OCI-M2 (cell line): ENCODE data around the gene LDB1.
A peak's percentile ranks its signal among the peaks of the same experiment; 100 is the strongest.

Source experiments
- DNase-seq: peaks from one replicate; lab custom pipeline; 2025; ENCODE audit not compliant: unreplicated experiment; lab: John Stamatoyannopoulos, UW

The LDB1 gene

GRCh38 chr10:102113956-102114857 is 6.0 kb downstream of the LDB1 start:
- no peak for DNase-seq

- DNase-seq, result no peak
Observed at GRCh38 chr10:102113261-102113955, 6.8 kb downstream of the LDB1 start.

GRCh38 chr10:102112210-102112817 is 7.9 kb downstream of the LDB1 start:
- peak; percentile 91 for DNase-seq

- DNase-seq, result no peak
Observed at GRCh38 chr10:102111276-102111675, 8.9 kb downstream of the LDB1 start.

- no peak for DNase-seq
Observed at GRCh38 chr10:102109166-102110116, 10.7 kb downstream of the LDB1 start.

GRCh38 chr10:102106998-102107397 is 13.2 kb downstream of the LDB1 start:
- DNase-seq, result no peak

- DNase-seq, result no peak
Observed at GRCh38 chr10:102102421-102102820, 17.7 kb downstream of the LDB1 start.

- no peak for DNase-seq
Observed at GRCh38 chr10:102101152-102101551, 19.0 kb downstream of the LDB1 start.

GRCh38 chr10:102096449-102096848 is 23.7 kb downstream of the LDB1 start:
- no peak for DNase-seq

- DNase-seq, result no peak
Observed at GRCh38 chr10:102090772-102091171, 29.4 kb downstream of the LDB1 start.

GRCh38 chr10:102086196-102086595 is 34.0 kb downstream of the LDB1 start:
- DNase-seq, result no peak

- no peak for DNase-seq
Observed at GRCh38 chr10:102085336-102085735, 34.8 kb downstream of the LDB1 start.

GRCh38 chr10:102083541-102083940 is 36.6 kb downstream of the LDB1 start:
- DNase-seq, result no peak

- DNase-seq, result peak; percentile 55
Observed at GRCh38 chr10:102072673-102073527, 47.3 kb downstream of the LDB1 start.

- no peak for DNase-seq
Observed at GRCh38 chr10:102069071-102069470, 51.1 kb downstream of the LDB1 start.

GRCh38 chr10:102068216-102068615 is 52.0 kb downstream of the LDB1 start:
- no peak for DNase-seq

- DNase-seq, result no peak
Observed at GRCh38 chr10:102067091-102067916, 52.9 kb downstream of the LDB1 start.

- DNase-seq, result no peak
Observed at GRCh38 chr10:102066399-102067088, 53.6 kb downstream of the LDB1 start.
